Suprapubic skin (tissue), 4 donors: ENCODE data around the gene EVPL. TPM values are rescaled to one million over a fixed set of nuclear protein-coding genes. Genes with fewer than 3 reads are reported as not detected.

Source experiments
- DNase-seq, 2 donors: peaks; one replicate each; pipeline ENCODE4 v3.0.0-alpha.2; 2019; ENCODE audit warnings: low spot score in 2 of 2
- H3K27ac ChIP-seq: fragments of 200-600 bp; sonication (generic); one replicate; pipeline ENCODE4 v1.5.1; 2019
- H3K27me3 ChIP-seq: fragments of 200-600 bp; sonication (generic); one replicate; pipeline ENCODE4 v1.5.1; 2019
- H3K36me3 ChIP-seq: fragments of 200-600 bp; sonication (generic); one replicate; pipeline ENCODE4 v1.5.1; 2019
- H3K4me1 ChIP-seq: fragments of 200-600 bp; sonication (generic); one replicate; pipeline ENCODE4 v1.5.1; 2019
- H3K4me3 ChIP-seq: fragments of 200-600 bp; sonication (generic); one replicate; pipeline ENCODE4 v1.5.1; 2019; ENCODE audit warnings: mild to moderate bottlenecking
- H3K9me3 ChIP-seq: fragments of 200-600 bp; sonication (generic); one replicate; pipeline ENCODE4 v1.5.1; 2019
- EP300 ChIP-seq: sonication (generic); formaldehyde crosslinking; IDR thresholded peaks from one replicate; pipeline ENCODE4 v1.6.1; 2017; ENCODE audit warnings: antibody characterized with exemption
- POLR2A ChIP-seq, 2 donors: fragments of 450-650 bp; IDR thresholded peaks; one replicate each; pipeline ENCODE4 v1.6.1; 2017; ENCODE audit warnings: antibody characterized with exemption in 2 of 2, mild to moderate bottlenecking in 2 of 2, moderate library complexity in 2 of 2
- POLR2AphosphoS5 ChIP-seq, 3 donors: sonication (generic); formaldehyde crosslinking; IDR thresholded peaks; one replicate each; pipeline ENCODE4 v1.6.1; 2017; ENCODE audit warnings: antibody characterized with exemption in 3 of 3
- WGBS: methylation state at CpG from one replicate; pipeline ENCODE4 v1.1.5; 2018; 5-methylcytosine and 5-hydroxymethylcytosine counted together
- total RNA-seq, 4 donors: library from RNA; depleted of rRNA; stranded (reverse); fragments of >200 nt; gene quantifications; one replicate each; pipeline ENCODE4 v1.1.0, GENCODE V29; 2016
- TF ChIP-seq, protein P1 (sequence below), 2 donors: fragments of 200-600 bp in 1 of 2; fragments of 450-650 bp in 1 of 2; sonication (generic) in 1 of 2; IDR thresholded peaks; one replicate each; pipeline ENCODE4 v1.5.1; 2016 to 2019; ENCODE audit warnings: antibody characterized with exemption in 2 of 2, mild to moderate bottlenecking in 1 of 2, moderate library complexity in 1 of 2

EVPL gene
- total RNA-seq, 4 donors from 2014 or later, result 218 to 425 (median 274) TPM

DNA sequence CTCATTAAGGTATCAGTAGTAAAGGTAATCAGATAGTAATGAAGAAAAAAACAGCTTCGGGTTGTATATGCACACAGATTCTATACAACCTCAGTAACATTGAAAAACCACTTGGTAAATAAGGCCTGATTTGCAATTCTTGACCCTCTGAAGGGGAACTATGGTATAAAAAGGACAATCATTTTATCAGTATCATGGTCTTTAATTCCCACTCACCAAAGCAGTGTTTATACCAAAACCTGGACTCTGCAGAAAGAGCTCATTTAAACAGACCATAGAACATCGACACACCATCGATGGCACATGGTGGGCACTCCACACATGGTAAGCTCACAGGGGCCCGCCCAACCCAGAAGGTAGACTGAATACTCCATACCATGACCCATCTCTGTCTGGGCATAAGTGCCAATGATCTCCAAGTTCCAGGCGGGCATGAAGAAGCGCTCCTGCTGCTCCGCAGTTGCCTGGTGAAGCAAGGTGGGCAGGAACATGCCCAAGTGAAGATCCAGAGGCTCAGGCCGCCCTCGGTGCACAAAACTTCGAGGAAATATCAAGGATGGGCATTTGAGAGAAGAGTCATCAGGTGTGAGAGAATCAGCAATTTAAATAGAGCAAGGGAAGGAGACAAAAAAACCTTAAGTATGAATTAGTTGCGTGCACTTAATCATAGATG lies 67.1 kb downstream of the EVPL start:
- Histone ChIP-seq H3K27ac (no peak overlapping the region), H3K36me3 (peaks cover 27% of the 10 kb centered on the region), H3K27me3 (no peaks in the 10 kb centered on the region), H3K4me3 (no peak overlapping the region), H3K9me3 (no peaks in the 10 kb centered on the region), H3K4me1 (peaks cover 8% of the 10 kb centered on the region)
- WGBS, result 97% methylated on average over 11 of the region's 11 CpGs
- TF ChIP-seq EP300 (no peak), POLR2AphosphoS5 (IDR thresholded peaks at IDR 0.05) (no peak), POLR2A (IDR thresholded peaks at IDR 0.05) (no peak)
- TF ChIP-seq, protein P1, sequence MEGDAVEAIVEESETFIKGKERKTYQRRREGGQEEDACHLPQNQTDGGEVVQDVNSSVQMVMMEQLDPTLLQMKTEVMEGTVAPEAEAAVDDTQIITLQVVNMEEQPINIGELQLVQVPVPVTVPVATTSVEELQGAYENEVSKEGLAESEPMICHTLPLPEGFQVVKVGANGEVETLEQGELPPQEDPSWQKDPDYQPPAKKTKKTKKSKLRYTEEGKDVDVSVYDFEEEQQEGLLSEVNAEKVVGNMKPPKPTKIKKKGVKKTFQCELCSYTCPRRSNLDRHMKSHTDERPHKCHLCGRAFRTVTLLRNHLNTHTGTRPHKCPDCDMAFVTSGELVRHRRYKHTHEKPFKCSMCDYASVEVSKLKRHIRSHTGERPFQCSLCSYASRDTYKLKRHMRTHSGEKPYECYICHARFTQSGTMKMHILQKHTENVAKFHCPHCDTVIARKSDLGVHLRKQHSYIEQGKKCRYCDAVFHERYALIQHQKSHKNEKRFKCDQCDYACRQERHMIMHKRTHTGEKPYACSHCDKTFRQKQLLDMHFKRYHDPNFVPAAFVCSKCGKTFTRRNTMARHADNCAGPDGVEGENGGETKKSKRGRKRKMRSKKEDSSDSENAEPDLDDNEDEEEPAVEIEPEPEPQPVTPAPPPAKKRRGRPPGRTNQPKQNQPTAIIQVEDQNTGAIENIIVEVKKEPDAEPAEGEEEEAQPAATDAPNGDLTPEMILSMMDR (IDR thresholded peaks at IDR 0.05), result no peak
- DNase-seq, result no peak

GRCh38 chr17:75959051-75959838 lies 67.9 kb downstream of the EVPL start:
- Histone ChIP-seq H3K4me3 (no peak overlapping the region), H3K27me3 (no peaks in the 10 kb centered on the region), H3K4me1 (peaks cover 8% of the 10 kb centered on the region), H3K27ac (no peak overlapping the region), H3K9me3 (no peaks in the 10 kb centered on the region), H3K36me3 (peaks cover 32% of the 10 kb centered on the region)
- no peak for DNase-seq
- 70% methylated on average over 8 of the region's 8 CpGs for WGBS
- TF ChIP-seq POLR2A (IDR thresholded peaks at IDR 0.05), result no peak
- no peak for TF ChIP-seq EP300
- TF ChIP-seq, protein P1 (IDR thresholded peaks at IDR 0.05), result no peak
- TF ChIP-seq POLR2AphosphoS5 (IDR thresholded peaks at IDR 0.05), result no peak

Other genes with a start within 250 kb of the EVPL start
- gene UNK, start 242.5 kb downstream of the EVPL start, total RNA-seq, result 10 to 100 TPM; 27.8 to 68.2 (median 31.9) TPM
- 10 to 100 TPM in 1 of 4 donors, 1 to 10 TPM in 3; 5.2 to 21.0 (median 7.2) TPM for gene UNC13D, start 182.9 kb downstream of the EVPL start, total RNA-seq
- gene WBP2, start 172.0 kb downstream of the EVPL start, total RNA-seq, result 10 to 100 TPM; 64.9 to 99.4 (median 76.9) TPM
- 10 to 100 TPM; 22.8 to 43.1 (median 27.7) TPM for gene TRIM47, start 148.7 kb downstream of the EVPL start, total RNA-seq
- 10 to 100 TPM; 22.5 to 44.6 (median 32.1) TPM for gene TRIM65, start 130.4 kb downstream of the EVPL start, total RNA-seq
- gene MRPL38, start 122.4 kb downstream of the EVPL start, total RNA-seq, result 100 to 1,000 TPM in 1 of 4 donors, 10 to 100 TPM in 3; 41.7 to 113 (median 50.2) TPM
- gene FBF1, start 86.3 kb downstream of the EVPL start, total RNA-seq, result 10 to 100 TPM; 17.8 to 57.5 (median 27.9) TPM
- 10 to 100 TPM; 59.6 to 89.7 (median 71.5) TPM for gene ACOX1, start 48.1 kb downstream of the EVPL start, total RNA-seq
- gene TEN1, start 48.1 kb downstream of the EVPL start, total RNA-seq, result 10 to 100 TPM; 20.0 to 43.6 (median 26.9) TPM
- 10 to 100 TPM in 2 of 4 donors, 1 to 10 TPM in 2; 5.6 to 33.1 (median 9.6) TPM for gene CDK3, start 26.5 kb downstream of the EVPL start, total RNA-seq
- gene SRP68, start 45.2 kb upstream of the EVPL start, total RNA-seq, result 10 to 100 TPM; 57.5 to 90.2 (median 64.2) TPM
- gene GALR2, start 47.5 kb upstream of the EVPL start, total RNA-seq, result 1 to 10 TPM in 1 of 4 donors, not detected in 3; 1.2 TPM
- gene ZACN, start 51.9 kb upstream of the EVPL start, total RNA-seq, result not detected
- gene EXOC7, start 76.5 kb upstream of the EVPL start, total RNA-seq, result 100 to 1,000 TPM in 1 of 4 donors, 10 to 100 TPM in 3; 67.4 to 108 (median 78.6) TPM
- 1 to 10 TPM; 2.1 to 3.6 (median 2.9) TPM for gene FOXJ1, start 113.9 kb upstream of the EVPL start, total RNA-seq
- gene RNF157, start 213.2 kb upstream of the EVPL start, total RNA-seq, result 1 to 10 TPM in 3 of 4 donors, under 1 TPM in 1; 0.85 to 3.4 (median 1.3) TPM
- gene UBALD2, start 238.0 kb upstream of the EVPL start, total RNA-seq, result 10 to 100 TPM; 24.8 to 42.7 (median 35.6) TPM